HepG2 (cell line): ENCODE measurements around the gene SPTSSB. TPM values are rescaled to one million over a fixed set of nuclear protein-coding genes. Genes with fewer than 3 reads are reported as not detected.

Experiments
- ATAC-seq: fragments of 200-7000 bp; cut with Tn5 transposase; 3 replicates; pipeline ENCODE4 v1.9.1; 2020; ENCODE audit warnings: mild to moderate bottlenecking, moderate library complexity
- BruUV-seq: library from RNA; stranded (reverse); fragments of 400-500 nt; replicated peaks from 2 replicates; lab custom pipeline; 2021; lab: Mats Ljungman, UMichigan
- CTCF ChIA-PET: fragments of 300-600 bp; formaldehyde crosslinking; extraction: SDS; loops from one replicate; lab custom pipeline; 2021; ENCODE audit warnings: low total read pairs, inconsistent platforms, low intra/inter-chr PET ratio; lab: Yijun Ruan, JAX
- POLR2A ChIA-PET: fragments of 350-600 bp; sonication (Branson Sonifier 250); formaldehyde crosslinking; loops from one replicate; lab custom pipeline; 2020; ENCODE audit warnings: antibody characterized with exemption, inconsistent platforms; lab: Yijun Ruan, JAX
- DNase-seq: peaks from one replicate; pipeline ENCODE4 v3.0.0-alpha.2; 2015; ENCODE audit warnings: low spot score
- FAIRE-seq: peaks from 3 replicates; lab custom pipeline; 2011; peaks lifted over from hg19 to GRCh38; lab: Jason Lieb, UNC
- H2AFZ ChIP-seq: one replicate; pipeline ENCODE4 v1.6.1; 2011; ENCODE audit warnings: low read length, inconsistent platforms
- H3K27ac ChIP-seq: fragments of 300-600 bp; 3 replicates; pipeline ENCODE4 v1.8.0; 2011; ENCODE audit warnings: mixed run types, mild to moderate bottlenecking, mixed read lengths, low read length, inconsistent platforms; ENCODE audit not compliant: insufficient read depth; ENCODE audit errors: extremely low read length
- H3K27me3 ChIP-seq, 2 experiments: fragments of 200-600 bp in 1 of 2; 2 replicates in 1 of 2; 3 replicates in 1 of 2; pipeline versions ENCODE4 v1.6.0 to v1.8.0; 2011; ENCODE audit warnings: low read length in 2 of 2, mild to moderate bottlenecking in 2 of 2, moderate library complexity in 2 of 2, inconsistent platforms in 1 of 2; ENCODE audit not compliant: insufficient read depth in 2 of 2, control insufficient read depth in 1 of 2
- H3K36me3 ChIP-seq, 2 experiments: fragments of 200-600 bp in 1 of 2; replicated peaks in 1 of 2; 2 replicates in 1 of 2; 3 replicates in 1 of 2; pipeline versions ENCODE4 v1.5.1 to v1.8.0; 2011; ENCODE audit warnings: low read length in 2 of 2, inconsistent platforms in 1 of 2; ENCODE audit not compliant: insufficient read depth in 2 of 2, control insufficient read depth in 1 of 2
- H3K4me1 ChIP-seq: 2 replicates; pipeline ENCODE4 v1.5.1; 2012; ENCODE audit warnings: low read length, inconsistent platforms; ENCODE audit not compliant: insufficient read depth
- H3K4me2 ChIP-seq: 2 replicates; pipeline ENCODE4 v1.6.0; 2011; ENCODE audit warnings: low read depth, low read length, inconsistent platforms
- H3K4me3 ChIP-seq, 3 experiments: fragments of 200-600 bp in 1 of 3; sonication (generic), shearing (Covaris generic) in 1 of 3; replicated peaks in 1 of 3; 2 replicates each; pipeline ENCODE4 v1.5.1; 2011 to 2016; ENCODE audit warnings: low read length in 3 of 3, inconsistent platforms in 2 of 3, low read depth in 2 of 3, mild to moderate bottlenecking in 2 of 3, control low read depth in 1 of 3, mixed read lengths in 1 of 3; ENCODE audit not compliant: insufficient read depth in 1 of 3
- H3K79me2 ChIP-seq: one replicate; pipeline ENCODE4 v1.6.1; 2011; ENCODE audit warnings: low read length, inconsistent platforms; ENCODE audit not compliant: insufficient read depth
- H3K9ac ChIP-seq: 2 replicates; pipeline ENCODE4 v1.6.0; 2011; ENCODE audit warnings: mild to moderate bottlenecking, low read depth, low read length, inconsistent platforms; ENCODE audit not compliant: insufficient read depth
- H3K9me3 ChIP-seq: 2 replicates; pipeline ENCODE4 v1.5.1; 2012; ENCODE audit warnings: mild to moderate bottlenecking, low read length
- H4K20me1 ChIP-seq: 2 replicates; pipeline ENCODE4 v1.6.0; 2011; ENCODE audit warnings: inconsistent platforms, mild to moderate bottlenecking, low read length, moderate library complexity; ENCODE audit not compliant: insufficient read depth
- CHD4 ChIP-seq: fragments of 200-600 bp; sonication (generic); IDR thresholded peaks from 2 replicates; pipeline ENCODE4 v1.7.0; 2017; ENCODE audit warnings: mild to moderate bottlenecking, low read length, borderline replicate concordance
- ELF4 ChIP-seq: sonication (generic); formaldehyde crosslinking; IDR thresholded peaks from 2 replicates; pipeline ENCODE4 v1.5.0; 2020; ENCODE audit warnings: missing genetic modification reagents, mild to moderate bottlenecking, moderate library complexity, borderline replicate concordance
- FIP1L1 ChIP-seq: fragments of 200-400 bp; formaldehyde crosslinking; IDR thresholded peaks from 2 replicates; pipeline ENCODE4 v1.6.1; 2018; ENCODE audit warnings: low read depth, mild to moderate bottlenecking, low read length, moderate library complexity, borderline replicate concordance; ENCODE audit not compliant: insufficient read depth
- MIXL1 ChIP-seq: IDR thresholded peaks from 2 replicates; pipeline ENCODE4 v1.6.1; 2016
- PCBP1 ChIP-seq: fragments of 200-400 bp; formaldehyde crosslinking; IDR thresholded peaks from 2 replicates; pipeline ENCODE4 v1.6.1; 2017; ENCODE audit warnings: mild to moderate bottlenecking, low read depth, low read length, borderline replicate concordance
- SRF ChIP-seq: IDR thresholded peaks from 2 replicates; pipeline ENCODE4 v1.6.1; 2011; ENCODE audit warnings: mild to moderate bottlenecking, low read depth, low read length, moderate library complexity
- TBX3 ChIP-seq: fragments of 450-650 bp; IDR thresholded peaks from 2 replicates; pipeline ENCODE4 v1.6.1; 2017; ENCODE audit warnings: antibody characterized with exemption, mild to moderate bottlenecking, inconsistent platforms, borderline replicate concordance
- TERF1 ChIP-seq: sonication (generic); formaldehyde crosslinking; IDR thresholded peaks from 2 replicates; pipeline ENCODE4 v1.8.0; 2022; ENCODE audit warnings: mild to moderate bottlenecking, missing genetic modification reagents, moderate library complexity
- THAP9 ChIP-seq: sonication (generic); formaldehyde crosslinking; IDR thresholded peaks from 2 replicates; pipeline ENCODE4; 2020; ENCODE audit warnings: missing genetic modification reagents, mild to moderate bottlenecking, borderline replicate concordance
- ZBTB3 ChIP-seq: sonication (generic); formaldehyde crosslinking; IDR thresholded peaks from 2 replicates; pipeline ENCODE4 v1.4.0; 2020; ENCODE audit warnings: low read depth, mild to moderate bottlenecking, moderate library complexity, missing genetic modification reagents, borderline replicate concordance
- ZNF850 ChIP-seq: sonication (generic); formaldehyde crosslinking; conservative IDR thresholded peaks from 2 replicates; pipeline ENCODE4 v1.9.0; 2021; ENCODE audit warnings: mild to moderate bottlenecking, missing genetic modification reagents
- WGBS: methylation state at CpG from one replicate; pipeline ENCODE4 v1.1.6; 2017; ENCODE audit warnings: low lambda C conversion rate; 5-methylcytosine and 5-hydroxymethylcytosine counted together
- in situ Hi-C: cut with HindIII; loops from 2 replicates; pipeline ENCODE4 v1.10.0; 2017; ENCODE audit warnings: low pct_unique_long_range_greater_than_20kb; ENCODE audit not compliant: extremely low pct_ligation_motif_present
- intact Hi-C: fragments of 100-400 bp; cut with micrococcal nuclease; formaldehyde crosslinking; loops from one replicate; pipeline ENCODE4 v1.10.0; 2022; ENCODE audit not compliant: unreplicated experiment
- polyA plus RNA-seq, 8 experiments: library from polyadenylated mRNA; depleted of rRNA in 3 of 8; stranded (reverse) in 7 of 8; unstranded in 1 of 8; fragments of >200 nt; fragmentation: Illumina TruSeq in 4 of 8; extraction: Trizol in 4 of 8; gene quantifications; 2 replicates each; pipeline versions ENCODE4 v1.2.1 to v1.2.3, GENCODE V29; 2011 to 2016; ENCODE audit warnings: low read depth in 4 of 8, missing spikeins in 1 of 8, mixed read lengths in 1 of 8; ENCODE audit not compliant: insufficient read depth in 1 of 8
- total RNA-seq, 5 experiments: library from RNA; depleted of rRNA; stranded (reverse); fragments of >200 nt; fragmentation: Illumina TruSeq; extraction: Trizol; gene quantifications; 2 replicates each; pipeline ENCODE4 v1.2.3, GENCODE V29; 2016; ENCODE audit warnings: low read depth in 1 of 5
- TF ChIP-seq, protein P1 (sequence below): sonication (generic); formaldehyde crosslinking; IDR thresholded peaks from 2 replicates; pipeline ENCODE4 v1.4.0; 2020; ENCODE audit warnings: low read depth, missing genetic modification reagents
- TF ChIP-seq, protein P2 (sequence below): sonication (generic); formaldehyde crosslinking; IDR thresholded peaks from 2 replicates; pipeline ENCODE4 v1.5.0; 2020; ENCODE audit warnings: missing genetic modification reagents

Gene SPTSSB
- total and polyA plus RNA-seq, 2 of the 13 experiments (the other 11 are each of a cell fraction or from before 2014, with no cell fraction given) = 0.51 to 2.4 TPM

DNA sequence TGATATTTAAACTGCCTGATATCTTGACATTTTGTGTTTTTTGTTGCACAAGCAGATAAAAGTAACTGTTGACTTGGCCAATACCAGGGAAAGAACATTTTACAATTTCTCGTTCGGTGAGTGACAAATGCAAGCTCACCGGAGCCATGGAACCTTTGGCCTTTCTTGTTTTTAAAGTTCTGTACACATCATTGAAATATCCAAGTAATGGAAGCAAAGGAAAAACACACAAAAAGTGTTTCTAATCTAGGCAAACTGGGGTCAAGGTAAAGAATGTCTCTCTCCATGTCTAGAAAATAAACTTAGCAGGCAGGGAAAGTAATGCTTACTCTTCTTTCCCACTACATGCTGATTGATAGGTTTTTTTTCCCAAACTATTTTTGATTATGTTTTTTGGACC, 27.8 kb downstream of the SPTSSB start (continued):
- TF ChIP-seq, protein P1, sequence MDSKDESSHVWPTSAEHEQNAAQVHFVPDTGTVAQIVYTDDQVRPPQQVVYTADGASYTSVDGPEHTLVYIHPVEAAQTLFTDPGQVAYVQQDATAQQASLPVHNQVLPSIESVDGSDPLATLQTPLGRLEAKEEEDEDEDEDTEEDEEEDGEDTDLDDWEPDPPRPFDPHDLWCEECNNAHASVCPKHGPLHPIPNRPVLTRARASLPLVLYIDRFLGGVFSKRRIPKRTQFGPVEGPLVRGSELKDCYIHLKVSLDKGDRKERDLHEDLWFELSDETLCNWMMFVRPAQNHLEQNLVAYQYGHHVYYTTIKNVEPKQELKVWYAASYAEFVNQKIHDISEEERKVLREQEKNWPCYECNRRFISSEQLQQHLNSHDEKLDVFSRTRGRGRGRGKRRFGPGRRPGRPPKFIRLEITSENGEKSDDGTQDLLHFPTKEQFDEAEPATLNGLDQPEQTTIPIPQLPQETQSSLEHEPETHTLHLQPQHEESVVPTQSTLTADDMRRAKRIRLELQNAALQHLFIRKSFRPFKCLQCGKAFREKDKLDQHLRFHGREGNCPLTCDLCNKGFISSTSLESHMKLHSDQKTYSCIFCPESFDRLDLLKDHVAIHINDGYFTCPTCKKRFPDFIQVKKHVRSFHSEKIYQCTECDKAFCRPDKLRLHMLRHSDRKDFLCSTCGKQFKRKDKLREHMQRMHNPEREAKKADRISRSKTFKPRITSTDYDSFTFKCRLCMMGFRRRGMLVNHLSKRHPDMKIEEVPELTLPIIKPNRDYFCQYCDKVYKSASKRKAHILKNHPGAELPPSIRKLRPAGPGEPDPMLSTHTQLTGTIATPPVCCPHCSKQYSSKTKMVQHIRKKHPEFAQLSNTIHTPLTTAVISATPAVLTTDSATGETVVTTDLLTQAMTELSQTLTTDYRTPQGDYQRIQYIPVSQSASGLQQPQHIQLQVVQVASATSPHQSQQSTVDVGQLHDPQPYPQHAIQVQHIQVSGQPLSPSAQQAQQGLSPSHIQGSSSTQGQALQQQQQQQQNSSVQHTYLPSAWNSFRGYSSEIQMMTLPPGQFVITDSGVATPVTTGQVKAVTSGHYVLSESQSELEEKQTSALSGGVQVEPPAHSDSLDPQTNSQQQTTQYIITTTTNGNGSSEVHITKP (CRISPR knock-in tag) = no peak
- TF ChIP-seq TBX3 (no peak), CHD4 (no peak), FIP1L1 (no peak)
- TF ChIP-seq, protein P2, sequence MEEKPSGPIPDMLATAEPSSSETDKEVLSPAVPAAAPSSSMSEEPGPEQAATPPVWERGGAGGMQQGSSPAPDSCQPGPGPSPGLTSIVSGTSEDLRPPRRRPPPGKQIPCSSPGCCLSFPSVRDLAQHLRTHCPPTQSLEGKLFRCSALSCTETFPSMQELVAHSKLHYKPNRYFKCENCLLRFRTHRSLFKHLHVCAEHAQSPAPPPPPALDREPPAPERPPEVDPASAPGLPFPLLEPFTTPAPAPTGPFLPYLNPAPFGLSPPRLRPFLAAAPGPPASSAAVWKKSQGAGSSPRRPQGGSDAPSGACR = no peak

GRCh38 chr3:161342629-161343028, 28.7 kb downstream of the SPTSSB start:
- Histone ChIP-seq H3K9ac (no peak overlapping the region), H3K79me2 (no peaks in the 10 kb centered on the region), H3K4me2 (no peak overlapping the region), H2AFZ (no peak overlapping the region), H3K9me3 (no peaks in the 10 kb centered on the region), H3K4me3 (no peak overlapping the region), H3K27ac (no peak overlapping the region), H3K36me3 (no peaks in the 10 kb centered on the region), H3K27me3 (no peaks in the 10 kb centered on the region), H4K20me1 (no peaks in the 10 kb centered on the region), H3K4me1 (peaks cover 70% of the 10 kb centered on the region)
- CTCF ChIA-PET = no interaction called here
- in situ Hi-C loops = no loop called here
- intact Hi-C loops = loop anchor here (5.0 kb wide), 1 partner anchor 120 kb away; the partner anchor contains the start of gene NMD3
- ATAC-seq (no peak), FAIRE-seq (no peak), DNase-seq (no peak)
- POLR2A ChIA-PET = interaction anchor here (1.9 kb wide), 1 partner anchor 19 kb away, joined by 7 read pairs; no protein-coding TSS in a partner anchor
- BruUV-seq = no TSS peak
- WGBS = 48% methylated on average over 3 of the region's 3 CpGs
- TF ChIP-seq TERF1 (CRISPR knock-in tag) (no peak), MIXL1 (no peak), THAP9 (CRISPR knock-in tag) (no peak), ZBTB3 (CRISPR knock-in tag) (no peak), SRF (no peak), PCBP1 (no peak), ELF4 (CRISPR knock-in tag) (no peak), ZNF850 (no peak)
